Measurements from ENCODE around the gene SLC30A1. TPM values are rescaled to one million over a fixed set of nuclear protein-coding genes. Genes with fewer than 3 reads are reported as not detected.

SLC30A1 gene
- polyA plus RNA-seq, 1 experiment, result 12.8 TPM

- ChIA-PET CTCF (no interaction called here), POLR2A (no interaction called here)
- peaks cover 3% of the 10 kb centered on the region for H3K27me3 ChIP-seq (ENCODE audit: control insufficient read depth, insufficient read depth, low read length)
- no peaks in the 10 kb centered on the region for H3K9me3 ChIP-seq (ENCODE audit: control insufficient read depth, insufficient read depth, low read length)
- DNase-seq (ENCODE audit: low read depth, low spot score), result no peak
- no peak overlapping the region for H3K27ac ChIP-seq (ENCODE audit: low read depth, low read length)
- TF ChIP-seq CTCF (IDR thresholded peaks at IDR 0.05; ENCODE audit: low read depth, low read length), result no peak
- H3K4me3 ChIP-seq (ENCODE audit: low read depth, low read length), result no peak overlapping the region
Measured at GRCh38 chr1:211623515-211623914, 44.6 kb upstream of the SLC30A1 start.

GRCh38 chr1:211621447-211622198 is 42.7 kb upstream of the SLC30A1 start:
- DNase-seq (ENCODE audit: low read depth, low spot score), result no peak
- ChIA-PET CTCF (no interaction called here), POLR2A (no interaction called here)

GRCh38 chr1:211620097-211620496 is 41.1 kb upstream of the SLC30A1 start:
- ChIA-PET CTCF (no interaction called here), POLR2A (no interaction called here)
- Histone ChIP-seq H3K27me3 (ENCODE audit: control insufficient read depth, insufficient read depth, low read length) (no peaks in the 10 kb centered on the region), H3K9me3 (ENCODE audit: control insufficient read depth, insufficient read depth, low read length) (no peaks in the 10 kb centered on the region), H3K27ac (ENCODE audit: low read depth, low read length) (no peak overlapping the region), H3K4me3 (ENCODE audit: low read depth, low read length) (no peak overlapping the region)
- no peak for TF ChIP-seq CTCF (IDR thresholded peaks at IDR 0.05; ENCODE audit: low read depth, low read length)
- no peak for DNase-seq (ENCODE audit: low read depth, low spot score)

More at GRCh38 chr1:211621447-211622198, 42.7 kb upstream of the SLC30A1 start:
- Histone ChIP-seq H3K27ac (ENCODE audit: low read depth, low read length) (no peak overlapping the region), H3K9me3 (ENCODE audit: control insufficient read depth, insufficient read depth, low read length) (no peaks in the 10 kb centered on the region), H3K27me3 (ENCODE audit: control insufficient read depth, insufficient read depth, low read length) (no peaks in the 10 kb centered on the region), H3K4me3 (ENCODE audit: low read depth, low read length) (no peak overlapping the region)
- no peak for TF ChIP-seq CTCF (IDR thresholded peaks at IDR 0.05; ENCODE audit: low read depth, low read length)

DNA sequence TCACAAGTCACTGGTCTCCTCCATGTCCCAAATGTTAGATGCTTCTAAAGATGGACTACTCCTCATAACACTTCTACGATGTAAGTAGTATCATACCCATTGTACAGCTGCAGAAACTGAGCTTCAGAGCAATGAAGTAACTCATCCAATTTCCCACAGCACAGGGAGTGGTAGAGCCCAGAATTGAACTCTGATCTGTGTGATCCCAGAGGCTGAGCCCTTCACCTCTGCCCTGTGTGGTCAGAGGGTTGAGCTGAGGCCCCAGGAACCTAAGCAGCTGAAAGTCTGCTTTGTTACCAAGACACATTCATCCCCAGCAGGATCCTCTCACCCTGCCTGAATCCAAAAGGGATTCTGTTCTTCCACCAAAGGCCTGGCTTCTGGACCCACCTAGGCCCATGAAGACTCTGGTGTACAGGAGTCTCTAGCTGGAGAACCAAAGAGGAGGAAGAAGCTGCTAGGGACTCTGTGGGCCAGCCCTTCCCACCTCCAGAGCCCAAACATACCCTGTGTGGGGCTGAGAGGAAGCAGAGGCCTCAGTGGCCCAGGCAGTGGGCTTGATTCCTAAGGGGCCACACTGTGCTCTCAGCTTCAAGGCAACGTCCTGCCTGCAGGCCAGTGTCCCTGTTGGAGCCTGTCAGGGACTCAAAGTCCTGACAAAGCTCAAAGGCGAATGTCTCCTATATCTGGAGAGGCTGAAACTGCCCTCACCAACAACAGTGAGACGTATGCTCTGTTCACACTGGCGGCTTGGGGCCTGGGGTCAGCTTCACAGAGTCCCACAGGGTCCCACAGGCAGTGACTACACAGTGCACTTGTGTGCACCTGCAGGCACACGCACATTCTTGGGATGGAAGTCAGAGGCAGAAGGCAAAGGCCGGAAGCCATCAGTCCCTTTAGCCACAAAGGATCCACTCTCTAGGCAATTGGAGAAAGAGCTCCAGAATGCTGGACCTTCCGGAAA is 40.4 kb upstream of the SLC30A1 start:
- TF ChIP-seq CTCF (IDR thresholded peaks at IDR 0.05; ENCODE audit: low read depth, low read length), result no peak
- Histone ChIP-seq H3K27me3 (ENCODE audit: control insufficient read depth, insufficient read depth, low read length) (no peaks in the 10 kb centered on the region), H3K4me3 (ENCODE audit: low read depth, low read length) (no peak overlapping the region), H3K27ac (ENCODE audit: low read depth, low read length) (no peak overlapping the region), H3K9me3 (ENCODE audit: control insufficient read depth, insufficient read depth, low read length) (no peaks in the 10 kb centered on the region)
- POLR2A ChIA-PET, result no interaction called here
- CTCF ChIA-PET, result interaction anchor here (0.9 kb wide), 1 partner anchor 11 kb away, joined by 3 read pairs; no protein-coding TSS in a partner anchor
- no peak for DNase-seq (ENCODE audit: low read depth, low spot score)

DNA sequence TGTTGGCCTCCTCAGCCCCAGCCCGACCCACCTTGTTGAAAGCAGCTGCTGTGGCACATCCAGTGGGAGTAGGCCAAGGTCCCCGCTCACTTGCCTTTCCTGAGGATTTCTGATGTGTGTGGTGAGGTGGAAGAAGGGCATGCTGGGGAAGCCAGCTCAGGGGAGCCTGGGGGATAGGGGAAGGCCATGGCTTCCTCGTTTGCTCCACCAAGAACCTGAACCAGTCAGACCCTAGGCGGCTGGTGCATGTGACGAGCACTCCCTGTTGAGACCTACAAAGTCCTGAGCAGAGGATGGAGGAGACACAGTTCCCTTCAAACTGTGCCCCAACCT is 38.0 kb upstream of the SLC30A1 start:
- Histone ChIP-seq H3K27me3 (ENCODE audit: control insufficient read depth, insufficient read depth, low read length) (no peaks in the 10 kb centered on the region), H3K9me3 (ENCODE audit: control insufficient read depth, insufficient read depth, low read length) (no peaks in the 10 kb centered on the region), H3K4me3 (ENCODE audit: low read depth, low read length) (no peak overlapping the region), H3K27ac (ENCODE audit: low read depth, low read length) (no peak overlapping the region)
- no peak for DNase-seq (ENCODE audit: low read depth, low spot score)
- no peak for TF ChIP-seq CTCF (IDR thresholded peaks at IDR 0.05; ENCODE audit: low read depth, low read length)
- ChIA-PET CTCF (interaction anchor here (2.2 kb wide), 1 partner anchor 102 kb away, joined by 9 read pairs; no protein-coding TSS in a partner anchor), POLR2A (interaction anchor here (0.7 kb wide), 1 partner anchor 36 kb away, joined by 3 read pairs; no protein-coding TSS in a partner anchor)

Measured in AG04450 (cell line).